ENCODE results near the gene EIPR1. TPM values are rescaled to one million over a fixed set of nuclear protein-coding genes. Genes with fewer than 3 reads are reported as not detected.

The EIPR1 gene
- total and polyA plus RNA-seq, 2 donors: 21.3 to 31.9 TPM

DNA sequence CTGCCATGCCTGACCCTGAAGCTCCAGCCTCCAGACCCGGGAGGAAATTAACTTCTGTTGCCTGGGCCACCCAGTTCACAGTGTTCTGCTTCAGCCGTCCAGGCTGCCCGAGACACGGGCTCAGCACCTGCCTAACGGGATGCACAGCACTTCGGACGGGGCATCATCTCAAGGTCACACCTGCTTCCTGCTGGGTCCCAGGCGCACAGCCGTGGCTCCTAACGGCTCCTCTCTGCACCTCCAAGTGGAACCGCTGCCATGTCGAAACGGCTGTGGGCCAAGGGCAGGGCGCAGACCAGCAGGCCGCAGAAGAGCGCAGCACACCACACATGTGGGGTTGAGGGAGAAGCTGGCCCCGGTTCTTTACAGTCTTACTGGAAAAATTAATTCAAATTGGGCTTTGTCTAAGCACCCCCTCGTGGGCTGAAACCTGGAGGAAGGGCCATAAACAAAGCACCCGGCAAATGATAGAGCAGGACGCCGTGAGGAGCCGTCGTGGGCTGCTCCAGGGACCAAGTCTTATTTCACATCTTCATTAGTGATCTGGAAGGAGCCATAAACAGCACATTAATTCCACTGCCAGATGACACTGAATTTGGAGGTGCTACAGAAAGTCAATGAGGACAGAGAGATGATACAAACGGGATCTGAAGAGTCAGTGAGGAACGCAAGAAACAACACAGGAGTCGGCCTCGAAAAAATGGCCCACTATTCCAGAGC lies 59.6 kb downstream of the EIPR1 start:
- Histone ChIP-seq H3K36me3 (ENCODE audit: control insufficient read depth in 2 of 2, insufficient read depth in 2 of 2, low read length in 1 of 2) (peaks cover 2 to 14% of the 10 kb centered on the region in 2 donors), H3K27me3 (ENCODE audit: control insufficient read depth in 2 of 2, insufficient read depth in 1 of 2, low read length in 1 of 2) (no peaks in the 10 kb centered on the region), H3K9me3 (ENCODE audit: control insufficient read depth in 2 of 2, insufficient read depth in 1 of 2, low read length in 1 of 2) (peaks cover 0 to 12% of the 10 kb centered on the region in 2 donors), H3K4me3 (ENCODE audit: low read length in 2 of 2) (no peak overlapping the region), H3K4me1 (ENCODE audit: control insufficient read depth in 2 of 2, insufficient read depth in 2 of 2, low read length in 2 of 2) (no peaks in the 10 kb centered on the region), H3K27ac (ENCODE audit: low read depth in 1 of 2, low read length in 1 of 2) (no peak overlapping the region)
- no peak for DNase-seq (ENCODE audit: low read depth in 6 of 9, low spot score in 9 of 9)
- 94% methylated on average over 27 of the region's 27 CpGs for WGBS

DNA sequence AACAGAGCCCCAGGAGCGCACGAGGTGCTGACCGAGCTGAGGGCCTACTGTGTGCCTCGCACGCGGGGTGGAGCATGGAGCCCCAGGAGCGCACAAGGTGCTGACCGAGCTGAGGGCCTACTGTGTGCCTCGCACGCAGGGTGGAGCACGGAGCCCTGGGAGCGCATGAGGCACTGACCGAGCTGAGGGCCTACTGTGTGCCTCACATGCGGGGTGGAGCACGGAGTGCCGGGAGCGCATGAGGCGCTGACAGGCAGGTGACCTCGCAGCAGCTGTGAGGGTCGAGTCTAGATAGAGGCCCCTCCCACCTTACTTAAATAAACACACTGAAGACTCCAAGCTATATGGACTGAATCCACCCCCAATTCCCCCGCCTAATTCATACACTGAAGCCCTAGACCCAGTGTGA lies 60.3 kb downstream of the EIPR1 start:
- H3K4me3 ChIP-seq (ENCODE audit: low read length in 2 of 2): no peak overlapping the region
- no peaks in the 10 kb centered on the region for H3K27me3 ChIP-seq (ENCODE audit: control insufficient read depth in 2 of 2, insufficient read depth in 1 of 2, low read length in 1 of 2)
- no peaks in the 10 kb centered on the region for H3K4me1 ChIP-seq (ENCODE audit: control insufficient read depth in 2 of 2, insufficient read depth in 2 of 2, low read length in 2 of 2)
- no peak overlapping the region for H3K27ac ChIP-seq (ENCODE audit: low read depth in 1 of 2, low read length in 1 of 2)
- peaks cover 2 to 14% of the 10 kb centered on the region in 2 donors for H3K36me3 ChIP-seq (ENCODE audit: control insufficient read depth in 2 of 2, insufficient read depth in 2 of 2, low read length in 1 of 2)
- H3K9me3 ChIP-seq (ENCODE audit: control insufficient read depth in 2 of 2, insufficient read depth in 1 of 2, low read length in 1 of 2): peaks cover 0 to 12% of the 10 kb centered on the region in 2 donors
- DNase-seq (ENCODE audit: low read depth in 6 of 9, low spot score in 9 of 9): no peak
- 93% methylated on average over 21 of the region's 21 CpGs for WGBS

DNA sequence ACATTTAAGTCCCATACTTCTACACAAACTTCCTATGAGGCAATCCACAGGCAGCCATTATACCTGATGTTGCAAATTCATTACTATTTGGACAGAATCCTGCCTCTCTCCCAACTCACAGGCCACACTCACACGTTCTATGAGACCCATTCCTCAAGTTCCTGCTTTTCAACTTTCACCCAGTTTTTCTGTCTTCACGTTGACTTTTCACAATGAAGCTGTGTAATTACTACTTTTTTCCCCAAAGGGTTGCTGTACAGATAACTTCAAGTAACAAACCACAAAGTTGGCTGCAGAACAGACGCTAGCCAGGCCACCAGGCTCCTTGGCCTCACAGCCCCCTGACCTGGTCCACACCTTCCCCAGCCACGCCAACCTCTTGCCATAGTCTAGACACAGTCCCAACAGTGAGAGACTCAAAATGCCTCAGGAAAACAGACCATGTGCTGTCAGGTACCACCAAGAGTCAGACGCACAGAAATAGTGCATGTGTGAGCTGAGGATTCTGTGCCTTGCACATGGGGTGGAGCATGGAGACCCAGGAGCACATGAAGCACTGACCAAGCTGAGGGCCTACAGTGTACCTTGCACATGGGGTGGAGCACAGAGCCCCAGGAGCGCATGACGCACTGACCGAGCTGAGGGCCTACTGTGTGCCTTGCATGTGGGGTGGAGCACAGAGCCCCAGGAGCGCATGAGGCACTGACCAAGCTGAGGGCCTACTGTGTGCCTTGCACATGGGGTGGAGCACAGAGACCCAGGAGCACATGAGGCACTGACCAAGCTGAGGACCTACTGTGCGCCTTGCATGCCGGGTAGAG lies 61.0 kb downstream of the EIPR1 start:
- Histone ChIP-seq H3K27ac (ENCODE audit: low read depth in 1 of 2, low read length in 1 of 2) (no peak overlapping the region), H3K9me3 (ENCODE audit: control insufficient read depth in 2 of 2, insufficient read depth in 1 of 2, low read length in 1 of 2) (peaks cover 0 to 12% of the 10 kb centered on the region in 2 donors), H3K4me1 (ENCODE audit: control insufficient read depth in 2 of 2, insufficient read depth in 2 of 2, low read length in 2 of 2) (no peaks in the 10 kb centered on the region), H3K4me3 (ENCODE audit: low read length in 2 of 2) (no peak overlapping the region), H3K27me3 (ENCODE audit: control insufficient read depth in 2 of 2, insufficient read depth in 1 of 2, low read length in 1 of 2) (no peaks in the 10 kb centered on the region), H3K36me3 (ENCODE audit: control insufficient read depth in 2 of 2, insufficient read depth in 2 of 2, low read length in 1 of 2) (peaks cover 2 to 11% of the 10 kb centered on the region in 2 donors)
- no peak for DNase-seq (ENCODE audit: low read depth in 6 of 9, low spot score in 9 of 9)
- WGBS: 98% methylated on average over 11 of the region's 11 CpGs

DNA sequence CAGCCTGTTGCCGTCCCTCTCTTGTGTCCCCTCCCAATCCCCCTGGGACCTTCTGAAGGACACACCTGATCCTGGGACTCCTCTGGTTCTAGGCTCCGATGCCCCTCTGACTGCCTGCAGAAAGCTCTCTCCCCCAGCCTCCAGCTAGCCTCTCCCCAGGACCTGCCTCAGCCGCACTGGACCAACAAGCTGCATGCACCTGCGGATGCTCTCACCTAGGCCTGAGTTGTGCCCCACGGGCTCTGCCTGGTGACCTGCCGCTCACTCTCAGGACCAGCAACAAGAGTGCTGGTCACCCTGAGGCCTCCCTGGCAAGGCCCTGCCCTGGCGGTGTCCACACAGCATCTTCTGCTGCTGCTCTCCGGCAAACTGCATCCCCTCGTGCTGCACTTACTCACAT lies 63.0 kb downstream of the EIPR1 start:
- no peak for DNase-seq (ENCODE audit: low read depth in 6 of 9, low spot score in 9 of 9)
- over 99% methylated on average over 9 of the region's 9 CpGs for WGBS
- H3K4me1 ChIP-seq (ENCODE audit: control insufficient read depth in 2 of 2, insufficient read depth in 2 of 2, low read length in 2 of 2): no peaks in the 10 kb centered on the region

DNA sequence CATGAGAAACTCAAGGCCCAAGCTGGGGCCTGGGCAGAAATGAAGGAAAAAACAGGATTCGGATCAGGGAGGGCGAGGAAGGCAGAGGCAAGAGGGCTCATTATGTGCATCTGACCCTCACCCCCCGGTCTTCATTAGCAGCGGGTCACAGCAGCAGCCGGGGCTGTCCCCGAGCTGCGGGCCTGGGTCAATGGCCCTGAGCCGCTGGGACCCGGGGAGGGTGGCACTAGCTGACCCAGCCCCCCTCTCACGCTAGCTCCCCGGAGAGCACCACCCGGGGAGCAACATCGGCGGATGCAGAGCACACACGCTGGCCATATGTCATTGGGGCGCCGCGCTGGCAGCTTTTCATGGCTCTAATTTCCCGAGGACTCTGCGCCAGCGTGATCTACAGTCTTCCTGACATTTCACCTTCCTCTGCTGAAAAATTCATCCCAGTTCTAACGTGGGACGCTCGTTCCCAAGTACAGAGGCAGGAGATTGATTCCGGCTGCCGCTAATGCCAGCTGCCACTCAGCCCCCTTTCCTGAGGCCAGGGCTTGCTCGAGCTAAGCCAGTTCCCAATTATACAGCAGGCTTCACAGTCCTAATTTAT lies 63.7 kb downstream of the EIPR1 start:
- no peaks in the 10 kb centered on the region for H3K27me3 ChIP-seq (ENCODE audit: control insufficient read depth in 2 of 2, insufficient read depth in 1 of 2, low read length in 1 of 2)
- H3K27ac ChIP-seq (ENCODE audit: low read depth in 1 of 2, low read length in 1 of 2): no peak overlapping the region
- no peaks in the 10 kb centered on the region for H3K9me3 ChIP-seq (ENCODE audit: control insufficient read depth in 2 of 2, insufficient read depth in 1 of 2, low read length in 1 of 2)
- WGBS: 92% methylated on average over 27 of the region's 27 CpGs
- H3K36me3 ChIP-seq (ENCODE audit: control insufficient read depth in 2 of 2, insufficient read depth in 2 of 2, low read length in 1 of 2): peaks cover 2 to 8% of the 10 kb centered on the region in 2 donors
- DNase-seq (ENCODE audit: low read depth in 6 of 9, low spot score in 9 of 9): no peak
- H3K4me1 ChIP-seq (ENCODE audit: control insufficient read depth in 2 of 2, insufficient read depth in 2 of 2, low read length in 2 of 2): no peaks in the 10 kb centered on the region
- no peak overlapping the region for H3K4me3 ChIP-seq (ENCODE audit: low read length in 2 of 2)

More for the DNA sequence above, 63.0 kb downstream of the EIPR1 start:
- Histone ChIP-seq H3K27ac (ENCODE audit: low read depth in 1 of 2, low read length in 1 of 2) (no peak overlapping the region), H3K4me3 (ENCODE audit: low read length in 2 of 2) (no peak overlapping the region), H3K36me3 (ENCODE audit: control insufficient read depth in 2 of 2, insufficient read depth in 2 of 2, low read length in 1 of 2) (peaks cover 2 to 11% of the 10 kb centered on the region in 2 donors), H3K9me3 (ENCODE audit: control insufficient read depth in 2 of 2, insufficient read depth in 1 of 2, low read length in 1 of 2) (peaks cover 0 to 5% of the 10 kb centered on the region in 2 donors), H3K27me3 (ENCODE audit: control insufficient read depth in 2 of 2, insufficient read depth in 1 of 2, low read length in 1 of 2) (no peaks in the 10 kb centered on the region)

DNA sequence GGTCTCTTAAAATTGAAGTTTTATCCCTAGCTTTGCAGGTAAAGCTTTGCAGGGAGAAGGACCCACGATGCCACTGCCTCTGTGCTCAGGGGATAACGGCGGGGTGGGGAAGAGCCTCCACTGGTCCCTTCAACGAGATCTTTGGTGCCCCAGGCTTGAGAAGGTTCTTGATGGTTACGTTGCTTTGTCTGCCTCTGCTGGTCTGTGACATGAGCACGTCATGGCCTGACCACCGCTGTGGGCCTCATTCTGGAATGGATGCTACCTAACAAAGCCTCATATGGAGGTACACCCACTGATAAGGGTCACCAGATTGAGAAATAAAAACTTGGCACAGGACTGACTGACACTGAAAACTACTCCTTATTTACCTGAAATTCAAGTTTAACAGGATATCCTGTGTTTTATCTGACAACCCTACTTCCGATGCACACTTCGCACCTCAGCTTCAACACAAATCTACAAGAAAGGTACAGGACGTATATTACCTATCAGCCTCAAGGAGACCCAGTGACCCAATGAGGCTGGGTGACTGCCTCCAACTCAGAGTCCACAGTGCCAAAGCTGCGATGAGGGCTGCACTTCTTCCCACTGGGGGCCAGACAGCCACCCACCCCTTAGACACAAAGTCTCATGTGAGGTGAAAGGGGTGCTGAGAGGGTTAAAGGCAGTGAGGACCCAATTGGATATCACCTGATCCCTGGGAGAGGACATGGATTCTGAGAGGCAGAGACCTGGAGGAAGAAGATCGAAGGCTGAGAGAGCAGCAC lies 64.9 kb downstream of the EIPR1 start:
- Histone ChIP-seq H3K9me3 (ENCODE audit: control insufficient read depth in 2 of 2, insufficient read depth in 1 of 2, low read length in 1 of 2) (no peaks in the 10 kb centered on the region), H3K4me3 (ENCODE audit: low read length in 2 of 2) (no peak overlapping the region), H3K36me3 (ENCODE audit: control insufficient read depth in 2 of 2, insufficient read depth in 2 of 2, low read length in 1 of 2) (peaks cover 0 to 6% of the 10 kb centered on the region in 2 donors), H3K27me3 (ENCODE audit: control insufficient read depth in 2 of 2, insufficient read depth in 1 of 2, low read length in 1 of 2) (no peaks in the 10 kb centered on the region), H3K4me1 (ENCODE audit: control insufficient read depth in 2 of 2, insufficient read depth in 2 of 2, low read length in 2 of 2) (no peaks in the 10 kb centered on the region), H3K27ac (ENCODE audit: low read depth in 1 of 2, low read length in 1 of 2) (no peak overlapping the region)
- 95% methylated on average over 12 of the region's 12 CpGs for WGBS
- DNase-seq (ENCODE audit: low read depth in 6 of 9, low spot score in 9 of 9): no peak

DNA sequence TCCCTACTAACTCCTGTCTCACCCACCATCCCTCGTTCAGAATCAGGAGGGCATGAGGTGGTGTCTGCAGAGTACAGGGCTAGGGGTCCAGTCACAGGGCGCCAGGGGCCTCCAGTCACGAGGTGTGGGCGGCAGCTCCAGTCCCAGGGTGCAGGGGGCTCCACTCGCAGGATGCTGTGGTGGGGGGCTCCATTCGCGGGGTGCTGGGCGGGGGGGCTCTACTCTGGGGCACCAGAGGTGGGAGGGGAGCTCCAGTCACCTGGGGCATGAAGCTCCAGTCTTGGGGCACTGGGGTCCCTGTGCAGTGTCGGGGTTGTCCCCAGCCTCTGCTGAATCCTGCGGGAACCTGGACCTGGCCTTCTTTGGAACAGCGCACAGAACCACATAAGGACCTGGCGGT lies 66.0 kb downstream of the EIPR1 start:
- Histone ChIP-seq H3K4me3 (ENCODE audit: low read length in 2 of 2) (no peak overlapping the region), H3K36me3 (ENCODE audit: control insufficient read depth in 2 of 2, insufficient read depth in 2 of 2, low read length in 1 of 2) (no peaks in the 10 kb centered on the region), H3K27me3 (ENCODE audit: control insufficient read depth in 2 of 2, insufficient read depth in 1 of 2, low read length in 1 of 2) (no peaks in the 10 kb centered on the region), H3K4me1 (ENCODE audit: control insufficient read depth in 2 of 2, insufficient read depth in 2 of 2, low read length in 2 of 2) (no peaks in the 10 kb centered on the region), H3K9me3 (ENCODE audit: control insufficient read depth in 2 of 2, insufficient read depth in 1 of 2, low read length in 1 of 2) (no peaks in the 10 kb centered on the region), H3K27ac (ENCODE audit: low read depth in 1 of 2, low read length in 1 of 2) (no peak overlapping the region)
- no peak for DNase-seq (ENCODE audit: low read depth in 6 of 9, low spot score in 9 of 9)
- WGBS: 98% methylated on average over 12 of the region's 12 CpGs

DNA sequence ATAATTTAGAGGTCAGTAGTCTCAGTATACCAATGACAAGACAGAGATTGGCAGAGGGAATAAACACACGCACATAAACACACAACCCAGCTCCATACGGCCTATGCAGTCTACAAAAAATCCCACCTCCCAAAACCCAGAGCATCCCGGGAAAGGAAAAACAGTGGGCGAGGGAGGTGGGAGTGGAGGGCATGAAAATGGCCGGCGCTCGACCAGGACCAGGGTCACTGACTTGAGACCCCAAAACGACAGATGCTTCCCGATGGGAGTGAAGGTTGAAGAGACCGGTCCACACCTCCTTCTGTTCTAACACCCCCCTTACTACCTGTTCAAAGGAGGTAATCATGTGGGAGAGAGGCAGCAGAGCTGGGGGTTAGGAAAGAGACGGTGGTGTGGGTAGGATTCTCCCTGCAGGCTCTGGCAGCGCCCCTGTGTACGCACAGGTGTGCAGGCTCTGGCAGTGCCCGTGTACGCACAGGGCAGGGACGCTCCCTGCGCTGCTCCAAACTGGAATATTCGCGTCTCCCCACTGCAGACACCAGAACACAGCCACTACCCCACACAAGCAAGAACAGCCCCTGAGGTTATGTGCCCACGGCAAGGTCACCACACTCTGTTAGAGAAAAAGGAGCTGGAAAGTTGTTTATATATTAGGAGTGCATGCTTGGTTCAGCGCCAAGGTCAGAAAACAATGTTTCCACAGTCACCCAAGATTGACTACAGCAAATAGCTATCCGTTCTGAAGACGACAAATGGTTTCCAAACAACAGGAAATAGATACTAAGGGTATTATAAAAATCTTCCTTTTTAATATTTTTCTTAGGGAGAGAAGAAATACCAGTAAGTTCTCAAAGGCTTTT lies 67.9 kb downstream of the EIPR1 start:
- Histone ChIP-seq H3K9me3 (ENCODE audit: control insufficient read depth in 2 of 2, insufficient read depth in 1 of 2, low read length in 1 of 2) (no peaks in the 10 kb centered on the region), H3K4me3 (ENCODE audit: low read length in 2 of 2) (no peak overlapping the region), H3K27ac (ENCODE audit: low read depth in 1 of 2, low read length in 1 of 2) (no peak overlapping the region), H3K36me3 (ENCODE audit: control insufficient read depth in 2 of 2, insufficient read depth in 2 of 2, low read length in 1 of 2) (no peaks in the 10 kb centered on the region), H3K4me1 (ENCODE audit: control insufficient read depth in 2 of 2, insufficient read depth in 2 of 2, low read length in 2 of 2) (no peaks in the 10 kb centered on the region), H3K27me3 (ENCODE audit: control insufficient read depth in 2 of 2, insufficient read depth in 1 of 2, low read length in 1 of 2) (no peaks in the 10 kb centered on the region)
- WGBS: 98% methylated on average over 23 of the region's 23 CpGs
- DNase-seq (ENCODE audit: low read depth in 6 of 9, low spot score in 9 of 9): no peak

Data from thymus (tissue), 11 donors.